HG03354 (cell line): ENCODE measurements around the gene SNRPD1.
"Not testable (repeated sequence)": the region's sequence is repeated elsewhere in the genome, so short reads cannot be mapped to it uniquely, and the experiment has no call there.

Source experiments
- ATAC-seq: cut with Tn5 transposase; IDR thresholded peaks from one replicate; pipeline ENCODE4 v1.9.1; 2021; ENCODE audit warnings: mild to moderate bottlenecking; ENCODE audit not compliant: unreplicated experiment, poor library complexity, severe bottlenecking

SNRPD1 gene

DNA sequence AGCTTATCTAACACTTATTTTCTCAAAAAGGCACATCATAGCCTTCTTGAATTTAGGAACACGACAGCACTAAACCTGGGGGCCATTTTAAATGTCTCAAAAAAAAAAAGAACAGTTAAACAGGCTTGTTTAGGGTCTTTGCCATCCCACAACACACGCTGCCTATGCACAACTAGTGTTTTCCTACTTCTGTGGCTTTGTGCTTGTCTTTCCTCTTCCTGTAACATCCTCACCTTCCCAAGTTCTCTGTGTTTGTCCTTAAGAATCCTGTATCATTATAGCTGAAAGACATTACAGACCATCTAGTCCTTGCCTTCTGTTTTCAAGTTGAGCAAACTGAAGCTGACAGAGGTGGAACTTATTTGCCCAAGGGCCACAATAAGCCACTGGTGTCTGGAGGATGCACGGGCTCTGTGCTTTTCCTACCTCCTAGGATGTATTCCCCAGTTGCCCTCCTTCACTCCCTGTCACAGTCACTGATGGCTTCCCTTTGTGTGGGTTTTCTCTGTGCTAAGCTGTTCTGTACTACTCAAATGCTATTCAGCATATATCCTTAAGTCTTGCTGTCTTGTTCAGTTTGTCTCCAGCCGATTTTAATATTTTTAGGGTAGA, 22.6 kb downstream of the SNRPD1 start:
- ATAC-seq, result no peak

DNA sequence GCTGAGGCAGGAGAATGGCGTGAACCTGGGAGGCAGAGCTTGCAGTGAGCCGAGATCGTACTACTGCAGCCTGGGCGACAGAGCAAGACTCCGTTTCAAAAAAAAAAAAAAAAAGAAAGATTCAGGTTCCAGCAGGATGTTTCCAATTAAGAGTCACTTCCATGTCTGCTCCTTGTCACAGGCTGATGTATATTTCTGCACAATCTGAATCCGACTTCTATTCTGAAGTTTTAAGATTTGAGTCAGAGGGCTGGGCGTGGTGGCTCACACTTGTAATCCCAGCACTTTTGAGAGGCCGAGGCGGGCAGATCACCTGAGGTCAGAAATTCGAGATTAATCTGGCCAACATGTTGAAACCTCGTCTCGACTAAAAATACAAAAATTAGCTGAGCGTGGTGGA, 24.7 kb downstream of the SNRPD1 start:
- ATAC-seq, result no peak

DNA sequence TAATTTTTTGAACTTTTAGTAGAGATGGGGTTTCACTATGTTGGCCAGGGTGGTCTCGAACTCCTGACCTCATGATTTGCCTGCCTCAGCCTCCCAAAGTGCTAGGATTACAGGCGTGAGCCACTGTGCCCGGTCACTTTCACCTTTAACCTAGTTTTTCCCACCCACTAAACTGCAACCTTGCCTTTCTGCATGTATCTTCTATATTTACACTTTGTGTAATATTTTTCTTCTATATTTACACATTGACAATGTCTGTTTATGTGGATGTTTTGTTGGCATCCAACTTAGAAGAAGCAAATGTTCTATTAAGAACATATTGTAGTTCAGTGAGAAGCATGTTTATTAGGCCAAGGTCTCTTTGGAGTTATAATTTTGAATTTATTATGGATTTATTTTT, 26.7 kb downstream of the SNRPD1 start:
- ATAC-seq, result no peak

DNA sequence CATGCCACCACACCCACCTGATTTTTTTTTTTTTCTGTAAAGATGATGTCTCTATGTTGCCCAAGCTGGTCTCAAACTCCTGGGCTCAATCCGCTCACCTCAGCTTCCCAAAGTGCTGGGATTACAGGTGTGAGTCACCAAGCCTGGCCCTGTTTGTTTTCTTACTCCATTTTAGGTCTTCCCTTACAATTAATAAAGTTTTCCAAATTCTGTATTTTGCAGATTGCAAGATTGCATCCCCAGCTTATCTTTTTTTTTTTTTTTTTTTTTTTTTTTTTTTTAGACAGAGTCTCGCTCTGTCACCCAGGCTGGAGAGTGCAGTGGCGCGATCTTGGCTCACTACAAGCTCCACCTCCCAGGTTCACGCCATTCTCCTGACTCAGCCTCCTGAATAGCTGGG, 28.3 kb downstream of the SNRPD1 start:
- not testable (repeated sequence) for ATAC-seq

DNA sequence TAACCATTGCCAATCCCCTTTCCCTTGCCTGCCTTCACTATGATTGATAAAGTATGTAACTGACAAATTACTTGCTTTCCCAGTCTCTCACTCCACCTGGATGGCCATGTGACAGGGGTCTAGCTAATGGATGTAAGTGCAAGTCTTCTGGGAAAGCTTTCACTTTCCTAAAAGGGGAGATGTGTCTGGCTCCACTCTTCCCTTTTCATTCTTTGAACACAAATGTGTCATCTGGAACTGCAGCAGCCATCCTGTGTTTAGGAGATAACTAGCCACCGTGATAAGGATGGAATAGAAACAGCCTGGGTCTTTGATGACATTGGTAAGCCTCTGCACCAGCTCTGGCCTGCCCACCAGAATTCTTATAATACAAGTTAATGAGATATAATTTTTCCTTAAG, 38.2 kb downstream of the SNRPD1 start:
- ATAC-seq, result no peak

DNA sequence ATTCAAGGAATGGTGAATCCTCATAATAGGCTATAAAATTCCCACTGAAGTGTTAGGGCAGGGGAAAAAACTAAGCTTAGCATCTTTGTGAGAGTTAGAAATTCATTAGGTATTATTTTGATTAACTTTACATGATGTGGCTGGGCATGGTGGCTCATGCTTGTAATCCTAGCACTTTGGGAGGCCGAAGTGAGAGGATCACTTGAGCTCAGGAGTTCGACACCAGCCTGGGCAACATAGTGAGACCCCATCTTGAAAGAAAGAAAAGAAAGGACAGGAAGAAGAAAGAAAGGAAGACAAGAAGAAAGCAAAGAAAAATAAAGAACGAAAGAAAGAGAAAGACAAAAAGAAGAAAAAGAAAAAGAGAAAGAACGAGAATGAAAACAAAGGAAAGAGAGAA, 40.0 kb downstream of the SNRPD1 start:
- ATAC-seq, result no peak

DNA sequence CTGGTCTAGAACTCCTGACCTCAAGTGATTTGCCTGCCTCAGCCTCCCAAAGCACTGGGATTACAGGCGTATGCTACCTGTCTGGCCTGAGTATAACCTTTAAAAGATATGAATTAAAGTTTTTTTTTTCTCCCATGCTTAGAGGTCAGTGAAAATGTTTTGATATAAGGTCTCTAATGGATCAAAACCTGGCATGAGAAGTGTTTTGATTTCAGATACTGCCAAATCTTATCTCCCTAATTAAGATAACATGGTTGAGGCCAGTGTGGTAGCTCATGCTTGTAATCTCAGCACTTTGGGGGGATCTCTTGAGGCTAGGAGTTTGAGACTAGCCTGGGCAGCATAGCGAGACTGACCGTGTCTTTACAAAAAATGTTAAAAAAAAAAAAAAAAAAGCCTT, 41.2 kb downstream of the SNRPD1 start:
- no peak for ATAC-seq

DNA sequence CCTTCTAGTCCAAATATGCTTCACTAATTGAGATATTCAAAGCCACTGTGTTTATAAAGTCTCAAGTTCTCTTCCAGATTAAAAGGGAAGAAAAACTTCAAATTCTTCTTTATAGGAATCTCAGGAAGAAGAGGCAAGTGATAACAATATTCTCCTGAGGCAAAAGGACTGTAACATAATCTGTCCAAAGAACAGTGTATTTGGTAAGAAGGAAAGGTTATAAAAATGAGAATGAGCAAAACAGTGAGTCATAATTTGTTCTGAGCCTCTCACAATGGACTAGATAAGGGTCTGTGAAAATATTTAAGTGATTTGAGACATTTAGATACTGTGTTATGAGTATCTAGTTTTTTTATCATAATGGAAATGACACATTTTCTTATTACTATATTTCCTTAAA, 44.3 kb downstream of the SNRPD1 start:
- ATAC-seq, result no peak

DNA sequence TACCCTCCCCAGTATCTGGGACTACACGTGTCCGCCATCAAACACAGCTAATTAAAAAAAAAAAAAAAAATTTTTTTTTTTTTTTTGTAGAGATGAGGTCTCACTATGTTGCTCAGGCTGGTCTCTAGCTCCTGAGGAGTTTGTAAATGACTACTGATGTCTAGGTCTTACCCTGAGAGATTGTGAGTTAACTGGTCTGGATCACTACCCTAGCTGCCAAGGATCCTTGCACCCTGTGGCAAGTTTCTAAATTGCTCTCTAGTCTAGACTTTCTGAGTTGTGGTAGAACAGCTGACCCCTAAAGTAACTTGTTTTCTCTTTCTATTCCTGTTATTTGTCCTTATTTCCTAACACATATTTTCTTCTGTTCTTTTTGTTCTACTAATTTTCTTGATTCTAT, 48.0 kb downstream of the SNRPD1 start:
- ATAC-seq, result no peak

DNA sequence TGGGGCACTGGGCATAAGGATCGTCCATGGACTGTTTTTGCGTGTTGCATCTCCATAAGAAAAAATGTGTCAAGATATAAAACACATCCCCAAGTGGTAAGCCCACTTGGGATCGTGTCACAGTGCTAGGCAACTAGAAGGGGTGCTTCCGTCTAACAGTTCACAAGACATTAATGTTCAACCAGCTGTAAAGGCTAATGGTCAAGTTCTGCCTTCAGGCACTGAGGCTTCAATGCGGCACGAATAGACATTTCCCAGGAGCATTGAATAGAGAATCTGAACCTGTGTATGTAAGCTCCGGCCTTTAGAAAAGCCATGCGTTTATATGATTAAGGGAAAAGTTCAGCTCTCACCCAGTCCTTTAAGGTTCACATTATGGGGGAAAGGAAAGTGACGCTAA, 50.5 kb downstream of the SNRPD1 start:
- no peak for ATAC-seq

DNA sequence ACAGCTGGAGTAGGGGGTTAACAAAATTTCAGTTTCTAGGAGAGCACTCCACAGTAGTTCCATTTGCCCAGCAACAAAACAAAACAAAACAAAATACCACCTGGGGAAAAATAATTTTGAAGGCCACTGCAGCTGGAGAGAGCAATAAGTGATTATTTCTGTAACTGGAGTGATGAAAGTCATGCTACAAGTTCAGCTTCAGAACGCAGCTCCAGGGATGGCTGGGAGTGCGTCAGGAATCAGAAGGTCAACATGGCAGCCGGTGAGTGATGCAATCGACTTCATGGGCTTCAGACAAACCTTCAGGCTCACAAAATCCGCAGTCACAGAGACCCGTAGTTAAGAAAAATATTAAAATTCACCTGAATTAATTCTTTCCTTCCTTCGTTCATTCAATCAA, 51.5 kb downstream of the SNRPD1 start:
- no peak for ATAC-seq

DNA sequence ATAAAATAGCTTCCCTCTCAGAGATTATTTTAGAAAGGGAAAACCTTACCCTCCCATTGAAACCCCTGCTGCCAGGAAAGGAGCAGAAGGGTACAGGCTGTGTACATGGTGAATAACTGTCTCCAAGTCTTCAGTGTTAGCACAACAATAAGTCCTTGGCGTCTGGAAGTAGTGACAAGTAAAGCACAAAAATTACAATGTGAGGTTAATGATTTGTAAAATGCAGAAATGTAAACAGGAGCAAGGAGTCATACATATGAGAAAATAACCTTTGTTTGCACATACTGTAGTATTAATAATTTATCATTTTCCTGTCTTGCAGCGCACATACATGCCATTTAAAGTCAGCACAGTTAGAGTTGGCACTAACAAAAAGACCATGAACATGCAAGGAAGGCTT, 52.0 kb downstream of the SNRPD1 start:
- no peak for ATAC-seq

DNA sequence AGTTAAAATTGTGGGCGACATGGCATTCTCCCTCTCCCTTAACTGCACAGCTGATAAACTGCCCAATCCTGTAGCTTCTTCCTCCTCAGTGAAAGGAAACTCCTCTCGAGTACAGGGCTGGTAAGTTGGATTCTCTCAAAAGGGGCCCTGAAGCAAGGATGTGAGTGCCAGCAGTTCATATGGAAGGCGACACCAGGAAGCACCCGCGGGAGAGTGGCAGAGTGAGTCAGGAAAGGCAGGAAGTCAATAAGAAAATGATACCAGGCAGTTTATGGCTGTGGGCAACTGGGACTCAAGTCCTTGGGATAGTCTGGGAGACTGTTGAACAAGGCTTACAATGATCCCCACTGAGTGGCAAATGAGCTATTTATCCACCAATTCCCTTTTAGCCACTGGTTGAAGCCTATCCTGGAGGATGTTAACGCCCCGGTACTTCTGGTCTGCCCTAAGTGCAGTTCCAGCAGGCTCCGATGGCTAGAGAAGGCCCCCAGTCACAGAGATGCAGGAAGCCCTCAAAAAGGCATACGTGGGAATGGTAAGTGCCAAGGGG, 57.7 kb downstream of the SNRPD1 start:
- ATAC-seq, result no peak

DNA sequence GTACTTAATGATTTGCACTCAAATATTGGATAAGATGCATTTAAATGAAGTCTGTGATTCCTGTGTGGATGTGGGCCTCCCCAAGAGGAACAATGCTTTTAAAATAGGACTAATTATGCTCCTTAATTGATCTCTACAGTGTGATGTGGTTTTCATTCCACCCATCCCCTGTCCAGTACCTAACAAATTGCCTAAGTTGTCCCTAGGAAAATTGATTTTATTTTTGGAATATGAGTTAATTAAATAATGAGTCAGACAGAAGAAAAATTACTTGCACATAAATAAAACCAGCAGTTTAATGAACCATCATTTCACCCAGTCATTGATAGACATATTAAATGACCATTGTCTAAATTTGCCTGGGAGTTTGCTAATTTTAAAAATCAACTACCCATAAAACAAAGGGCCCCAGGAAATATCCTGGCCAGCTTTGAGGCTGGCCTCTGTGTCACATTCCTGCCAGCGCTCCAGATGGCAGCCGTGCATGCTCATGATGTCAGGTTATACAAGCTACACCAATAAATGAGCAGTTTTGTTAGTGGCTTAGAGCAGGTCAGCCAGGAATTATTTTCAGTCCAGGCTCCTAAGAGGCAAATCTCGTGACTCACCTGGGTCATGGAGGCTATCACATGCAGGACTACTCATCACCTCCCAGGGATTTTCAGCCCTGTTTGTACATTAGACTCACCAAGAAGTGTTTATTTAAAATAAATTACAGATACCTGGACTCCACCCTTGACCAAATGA, 60.6 kb downstream of the SNRPD1 start:
- no peak for ATAC-seq

DNA sequence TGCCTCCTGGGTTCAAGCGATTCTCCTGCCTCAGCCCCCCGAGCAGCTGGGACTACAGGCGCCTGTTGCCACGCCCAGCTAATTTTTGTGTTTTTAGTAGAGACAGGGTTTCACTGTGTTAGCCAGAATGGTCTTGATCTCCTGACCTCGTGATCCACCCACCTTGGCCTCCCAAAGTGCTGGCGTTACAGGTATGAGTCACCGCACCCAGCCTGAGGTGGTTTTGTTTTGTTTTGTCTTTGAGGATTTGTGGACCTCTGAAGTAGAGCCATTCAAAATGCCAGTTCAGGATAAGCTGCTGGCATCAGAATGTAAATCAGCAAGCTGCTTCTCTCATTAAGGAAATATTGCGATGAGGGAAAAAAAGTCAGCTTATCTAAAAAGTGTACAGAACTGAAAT, 63.2 kb downstream of the SNRPD1 start:
- ATAC-seq, result not testable (repeated sequence)

DNA sequence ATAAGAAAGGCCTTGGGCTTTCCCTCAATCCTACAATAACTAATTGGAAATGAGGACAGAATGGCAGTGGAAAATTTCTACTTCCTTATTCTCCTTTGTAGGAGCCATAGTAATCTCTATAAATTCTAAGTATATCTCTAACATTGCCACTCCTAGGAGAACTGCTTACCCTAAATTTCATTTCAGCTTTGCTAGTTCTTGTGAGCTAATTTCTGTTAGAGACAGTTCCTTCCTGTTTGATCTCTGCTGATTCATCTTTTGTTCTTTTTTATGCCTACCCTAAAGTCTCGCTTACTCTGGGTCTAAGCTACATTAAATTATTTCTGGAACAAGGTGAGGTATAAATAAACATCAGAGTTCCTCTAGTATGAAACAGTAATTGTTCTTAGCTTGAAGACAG, 66.7 kb downstream of the SNRPD1 start:
- no peak for ATAC-seq

DNA sequence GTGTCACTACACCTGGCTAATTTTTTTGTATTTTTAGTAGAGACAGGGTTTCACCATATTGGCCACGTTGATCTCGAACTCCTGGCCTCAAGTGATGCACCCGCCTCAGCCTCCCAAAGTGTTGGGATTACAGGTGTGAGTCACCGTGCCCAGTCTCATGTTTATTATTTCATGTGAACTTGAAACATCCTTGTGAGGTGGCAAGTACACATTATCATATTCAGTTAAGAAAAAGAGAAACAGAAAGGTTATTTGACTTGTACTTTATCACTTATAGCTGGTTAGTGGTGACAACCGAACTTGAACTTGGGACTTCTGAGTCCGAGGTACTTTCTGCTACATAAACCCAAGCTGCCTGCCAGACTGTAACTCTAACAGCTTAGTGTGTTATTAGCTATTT, 68.0 kb downstream of the SNRPD1 start:
- ATAC-seq, result no peak

DNA sequence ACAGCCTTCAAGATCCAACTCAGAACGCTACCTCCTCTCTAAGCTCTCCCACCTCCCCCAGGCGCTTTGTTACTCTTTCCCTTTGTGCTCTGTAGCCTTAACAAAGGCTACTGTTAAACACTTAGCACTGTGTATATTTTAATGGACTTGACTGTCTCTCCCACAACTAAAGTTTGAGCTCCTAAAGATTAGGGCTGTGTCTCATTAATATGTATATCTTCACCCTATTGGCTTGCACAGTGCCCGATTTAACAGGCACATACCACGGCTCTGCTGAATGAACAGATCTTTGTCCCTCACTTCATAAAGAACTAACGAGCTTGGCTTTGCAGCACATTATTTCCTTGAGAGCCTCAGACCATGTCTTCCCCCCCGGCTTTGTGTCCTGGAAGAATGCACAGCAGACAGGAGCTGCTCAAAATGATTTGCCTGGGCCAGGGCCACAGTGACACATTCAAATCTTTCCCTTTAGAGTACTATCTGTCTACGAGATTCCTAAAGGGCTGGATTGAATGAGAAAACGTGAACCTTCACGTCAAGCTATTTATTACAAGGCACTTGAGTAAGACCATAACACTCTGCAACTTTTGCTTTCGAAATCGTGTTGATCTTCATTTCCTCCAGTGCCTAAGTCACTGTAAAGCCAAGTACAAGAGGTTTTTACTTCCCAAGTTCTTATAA, 70.4 kb downstream of the SNRPD1 start:
- peak; percentile 52 for ATAC-seq
